ENCODE data around the gene ARHGAP22.

ARHGAP22 gene

GRCh38 chr10:48412933-48413332 lies 191.9 kb downstream of the ARHGAP22 start:
- DNase-seq, result no peak

- no peak for DNase-seq
Observed at GRCh38 chr10:48412081-48412480, 192.8 kb downstream of the ARHGAP22 start.

GRCh38 chr10:48411510-48411909 lies 193.4 kb downstream of the ARHGAP22 start:
- DNase-seq, result no peak

GRCh38 chr10:48410503-48410902 lies 194.4 kb downstream of the ARHGAP22 start:
- DNase-seq, result no peak

- no peak for DNase-seq
Observed at GRCh38 chr10:48406658-48407057, 198.2 kb downstream of the ARHGAP22 start.

GRCh38 chr10:48406204-48406603 lies 198.7 kb downstream of the ARHGAP22 start:
- no peak for DNase-seq

GRCh38 chr10:48404646-48405045 lies 200.2 kb downstream of the ARHGAP22 start:
- no peak for DNase-seq

- DNase-seq, result no peak
Observed at GRCh38 chr10:48400850-48401220, 204.0 kb downstream of the ARHGAP22 start.

GRCh38 chr10:48400129-48400849 lies 204.6 kb downstream of the ARHGAP22 start:
- DNase-seq, result no peak

GRCh38 chr10:48399551-48399950 lies 205.3 kb downstream of the ARHGAP22 start:
- DNase-seq, result no peak

GRCh38 chr10:48399056-48399541 lies 205.8 kb downstream of the ARHGAP22 start:
- DNase-seq, result no peak

- no peak for DNase-seq
Observed at GRCh38 chr10:48398261-48398660, 206.6 kb downstream of the ARHGAP22 start.
